ENCODE results near the gene CLK4. TPM values are rescaled to one million over a fixed set of nuclear protein-coding genes. Genes with fewer than 3 reads are reported as not detected.
A peak's percentile ranks its signal among the peaks of the same experiment; 100 is the strongest.

Gene CLK4
- total and polyA plus RNA-seq, 2 of the 8 experiments (the other 6 are each of a cell fraction or from before 2014, with no cell fraction given) = 8.1 to 12.6 TPM

DNA sequence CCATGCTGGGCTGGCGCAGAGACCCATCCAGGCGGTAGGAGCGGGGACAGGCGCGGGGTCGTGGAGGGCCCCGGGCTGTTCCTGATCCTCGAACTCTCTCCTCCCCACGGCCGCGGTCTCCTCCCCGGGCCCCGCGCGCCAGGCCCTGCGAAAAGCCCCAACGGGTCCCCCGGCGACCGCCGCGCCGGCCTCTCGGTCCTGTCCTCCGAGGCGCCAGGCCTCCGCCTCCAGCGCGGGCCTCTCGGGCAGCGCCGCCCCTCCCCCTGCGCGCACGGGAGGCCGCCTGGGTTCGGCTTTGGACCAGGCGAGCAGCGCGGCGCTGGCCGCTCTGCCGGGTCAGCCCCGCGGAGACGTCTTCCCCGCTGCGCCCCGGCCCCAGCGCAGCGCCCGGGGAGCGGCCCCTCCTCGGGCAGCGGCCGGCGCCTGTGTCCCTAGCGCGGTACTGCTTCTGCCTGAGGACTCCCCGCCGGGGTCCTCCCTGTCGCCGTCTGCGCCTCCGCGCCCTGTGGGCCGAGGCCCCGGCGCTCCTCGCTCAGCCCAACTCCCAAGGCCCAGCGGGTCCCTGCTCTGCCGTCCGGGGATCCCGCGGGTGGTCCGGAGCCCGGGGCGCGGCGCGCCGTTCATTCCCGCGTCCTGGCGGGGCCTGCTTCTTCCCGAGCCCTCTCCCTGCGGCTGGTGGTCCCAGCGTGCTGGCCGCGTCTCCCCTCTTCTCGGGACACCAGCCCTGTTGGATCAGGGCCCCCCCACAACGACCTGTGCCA is 50.1 kb downstream of the CLK4 start (continued):
- TF ChIP-seq, protein P1, sequence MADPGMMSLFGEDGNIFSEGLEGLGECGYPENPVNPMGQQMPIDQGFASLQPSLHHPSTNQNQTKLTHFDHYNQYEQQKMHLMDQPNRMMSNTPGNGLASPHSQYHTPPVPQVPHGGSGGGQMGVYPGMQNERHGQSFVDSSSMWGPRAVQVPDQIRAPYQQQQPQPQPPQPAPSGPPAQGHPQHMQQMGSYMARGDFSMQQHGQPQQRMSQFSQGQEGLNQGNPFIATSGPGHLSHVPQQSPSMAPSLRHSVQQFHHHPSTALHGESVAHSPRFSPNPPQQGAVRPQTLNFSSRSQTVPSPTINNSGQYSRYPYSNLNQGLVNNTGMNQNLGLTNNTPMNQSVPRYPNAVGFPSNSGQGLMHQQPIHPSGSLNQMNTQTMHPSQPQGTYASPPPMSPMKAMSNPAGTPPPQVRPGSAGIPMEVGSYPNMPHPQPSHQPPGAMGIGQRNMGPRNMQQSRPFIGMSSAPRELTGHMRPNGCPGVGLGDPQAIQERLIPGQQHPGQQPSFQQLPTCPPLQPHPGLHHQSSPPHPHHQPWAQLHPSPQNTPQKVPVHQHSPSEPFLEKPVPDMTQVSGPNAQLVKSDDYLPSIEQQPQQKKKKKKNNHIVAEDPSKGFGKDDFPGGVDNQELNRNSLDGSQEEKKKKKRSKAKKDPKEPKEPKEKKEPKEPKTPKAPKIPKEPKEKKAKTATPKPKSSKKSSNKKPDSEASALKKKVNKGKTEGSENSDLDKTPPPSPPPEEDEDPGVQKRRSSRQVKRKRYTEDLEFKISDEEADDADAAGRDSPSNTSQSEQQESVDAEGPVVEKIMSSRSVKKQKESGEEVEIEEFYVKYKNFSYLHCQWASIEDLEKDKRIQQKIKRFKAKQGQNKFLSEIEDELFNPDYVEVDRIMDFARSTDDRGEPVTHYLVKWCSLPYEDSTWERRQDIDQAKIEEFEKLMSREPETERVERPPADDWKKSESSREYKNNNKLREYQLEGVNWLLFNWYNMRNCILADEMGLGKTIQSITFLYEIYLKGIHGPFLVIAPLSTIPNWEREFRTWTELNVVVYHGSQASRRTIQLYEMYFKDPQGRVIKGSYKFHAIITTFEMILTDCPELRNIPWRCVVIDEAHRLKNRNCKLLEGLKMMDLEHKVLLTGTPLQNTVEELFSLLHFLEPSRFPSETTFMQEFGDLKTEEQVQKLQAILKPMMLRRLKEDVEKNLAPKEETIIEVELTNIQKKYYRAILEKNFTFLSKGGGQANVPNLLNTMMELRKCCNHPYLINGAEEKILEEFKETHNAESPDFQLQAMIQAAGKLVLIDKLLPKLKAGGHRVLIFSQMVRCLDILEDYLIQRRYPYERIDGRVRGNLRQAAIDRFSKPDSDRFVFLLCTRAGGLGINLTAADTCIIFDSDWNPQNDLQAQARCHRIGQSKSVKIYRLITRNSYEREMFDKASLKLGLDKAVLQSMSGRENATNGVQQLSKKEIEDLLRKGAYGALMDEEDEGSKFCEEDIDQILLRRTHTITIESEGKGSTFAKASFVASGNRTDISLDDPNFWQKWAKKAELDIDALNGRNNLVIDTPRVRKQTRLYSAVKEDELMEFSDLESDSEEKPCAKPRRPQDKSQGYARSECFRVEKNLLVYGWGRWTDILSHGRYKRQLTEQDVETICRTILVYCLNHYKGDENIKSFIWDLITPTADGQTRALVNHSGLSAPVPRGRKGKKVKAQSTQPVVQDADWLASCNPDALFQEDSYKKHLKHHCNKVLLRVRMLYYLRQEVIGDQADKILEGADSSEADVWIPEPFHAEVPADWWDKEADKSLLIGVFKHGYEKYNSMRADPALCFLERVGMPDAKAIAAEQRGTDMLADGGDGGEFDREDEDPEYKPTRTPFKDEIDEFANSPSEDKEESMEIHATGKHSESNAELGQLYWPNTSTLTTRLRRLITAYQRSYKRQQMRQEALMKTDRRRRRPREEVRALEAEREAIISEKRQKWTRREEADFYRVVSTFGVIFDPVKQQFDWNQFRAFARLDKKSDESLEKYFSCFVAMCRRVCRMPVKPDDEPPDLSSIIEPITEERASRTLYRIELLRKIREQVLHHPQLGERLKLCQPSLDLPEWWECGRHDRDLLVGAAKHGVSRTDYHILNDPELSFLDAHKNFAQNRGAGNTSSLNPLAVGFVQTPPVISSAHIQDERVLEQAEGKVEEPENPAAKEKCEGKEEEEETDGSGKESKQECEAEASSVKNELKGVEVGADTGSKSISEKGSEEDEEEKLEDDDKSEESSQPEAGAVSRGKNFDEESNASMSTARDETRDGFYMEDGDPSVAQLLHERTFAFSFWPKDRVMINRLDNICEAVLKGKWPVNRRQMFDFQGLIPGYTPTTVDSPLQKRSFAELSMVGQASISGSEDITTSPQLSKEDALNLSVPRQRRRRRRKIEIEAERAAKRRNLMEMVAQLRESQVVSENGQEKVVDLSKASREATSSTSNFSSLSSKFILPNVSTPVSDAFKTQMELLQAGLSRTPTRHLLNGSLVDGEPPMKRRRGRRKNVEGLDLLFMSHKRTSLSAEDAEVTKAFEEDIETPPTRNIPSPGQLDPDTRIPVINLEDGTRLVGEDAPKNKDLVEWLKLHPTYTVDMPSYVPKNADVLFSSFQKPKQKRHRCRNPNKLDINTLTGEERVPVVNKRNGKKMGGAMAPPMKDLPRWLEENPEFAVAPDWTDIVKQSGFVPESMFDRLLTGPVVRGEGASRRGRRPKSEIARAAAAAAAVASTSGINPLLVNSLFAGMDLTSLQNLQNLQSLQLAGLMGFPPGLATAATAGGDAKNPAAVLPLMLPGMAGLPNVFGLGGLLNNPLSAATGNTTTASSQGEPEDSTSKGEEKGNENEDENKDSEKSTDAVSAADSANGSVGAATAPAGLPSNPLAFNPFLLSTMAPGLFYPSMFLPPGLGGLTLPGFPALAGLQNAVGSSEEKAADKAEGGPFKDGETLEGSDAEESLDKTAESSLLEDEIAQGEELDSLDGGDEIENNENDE (IDR thresholded peaks at IDR 0.05; ENCODE audit: insufficient replicate concordance, low read length) = no peak
- TF ChIP-seq PHF8 (conservative IDR thresholded peaks at IDR 0.05; ENCODE audit: low read depth, low read length) (peak; percentile 51; the same call in 1 of the 2 replicates), KDM4A (IDR thresholded peaks at IDR 0.05; ENCODE audit: low read depth, low read length, severe bottlenecking) (no peak), RBBP5 (IDR thresholded peaks at IDR 0.05; ENCODE audit: borderline replicate concordance, low read depth, low read length) (peak; percentile 63; the same call in 1 of the 2 replicates), KDM5A (IDR thresholded peaks at IDR 0.05; ENCODE audit: low read length) (no peak)
- TF ChIP-seq, protein P2, sequence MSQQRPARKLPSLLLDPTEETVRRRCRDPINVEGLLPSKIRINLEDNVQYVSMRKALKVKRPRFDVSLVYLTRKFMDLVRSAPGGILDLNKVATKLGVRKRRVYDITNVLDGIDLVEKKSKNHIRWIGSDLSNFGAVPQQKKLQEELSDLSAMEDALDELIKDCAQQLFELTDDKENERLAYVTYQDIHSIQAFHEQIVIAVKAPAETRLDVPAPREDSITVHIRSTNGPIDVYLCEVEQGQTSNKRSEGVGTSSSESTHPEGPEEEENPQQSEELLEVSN (IDR thresholded peaks at IDR 0.05) = no peak; the same call in 1 of the 2 replicates
- TF ChIP-seq, protein P3, sequence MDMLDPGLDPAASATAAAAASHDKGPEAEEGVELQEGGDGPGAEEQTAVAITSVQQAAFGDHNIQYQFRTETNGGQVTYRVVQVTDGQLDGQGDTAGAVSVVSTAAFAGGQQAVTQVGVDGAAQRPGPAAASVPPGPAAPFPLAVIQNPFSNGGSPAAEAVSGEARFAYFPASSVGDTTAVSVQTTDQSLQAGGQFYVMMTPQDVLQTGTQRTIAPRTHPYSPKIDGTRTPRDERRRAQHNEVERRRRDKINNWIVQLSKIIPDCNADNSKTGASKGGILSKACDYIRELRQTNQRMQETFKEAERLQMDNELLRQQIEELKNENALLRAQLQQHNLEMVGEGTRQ (IDR thresholded peaks at IDR 0.05; ENCODE audit: low read length) = no peak

All from H1 (cell line).